AG09309 (cell line): ENCODE results near the gene KIF26A.

Experiments
- DNase-seq: peaks from one replicate; pipeline ENCODE4 v3.0.0-alpha.2; 2010; ENCODE audit warnings: low read depth
- H3K4me3 ChIP-seq: 2 replicates; pipeline ENCODE4 v1.5.1; 2011; ENCODE audit warnings: mild to moderate bottlenecking, low read depth, low read length, moderate library complexity; ENCODE audit not compliant: control insufficient read depth
- CTCF ChIP-seq: IDR thresholded peaks from 2 replicates; pipeline ENCODE4 v1.5.1; 2011; ENCODE audit warnings: mild to moderate bottlenecking, low read depth, low read length, inconsistent platforms; ENCODE audit not compliant: insufficient read depth, control insufficient read depth; ENCODE audit errors: missing control alignments

KIF26A gene

DNA sequence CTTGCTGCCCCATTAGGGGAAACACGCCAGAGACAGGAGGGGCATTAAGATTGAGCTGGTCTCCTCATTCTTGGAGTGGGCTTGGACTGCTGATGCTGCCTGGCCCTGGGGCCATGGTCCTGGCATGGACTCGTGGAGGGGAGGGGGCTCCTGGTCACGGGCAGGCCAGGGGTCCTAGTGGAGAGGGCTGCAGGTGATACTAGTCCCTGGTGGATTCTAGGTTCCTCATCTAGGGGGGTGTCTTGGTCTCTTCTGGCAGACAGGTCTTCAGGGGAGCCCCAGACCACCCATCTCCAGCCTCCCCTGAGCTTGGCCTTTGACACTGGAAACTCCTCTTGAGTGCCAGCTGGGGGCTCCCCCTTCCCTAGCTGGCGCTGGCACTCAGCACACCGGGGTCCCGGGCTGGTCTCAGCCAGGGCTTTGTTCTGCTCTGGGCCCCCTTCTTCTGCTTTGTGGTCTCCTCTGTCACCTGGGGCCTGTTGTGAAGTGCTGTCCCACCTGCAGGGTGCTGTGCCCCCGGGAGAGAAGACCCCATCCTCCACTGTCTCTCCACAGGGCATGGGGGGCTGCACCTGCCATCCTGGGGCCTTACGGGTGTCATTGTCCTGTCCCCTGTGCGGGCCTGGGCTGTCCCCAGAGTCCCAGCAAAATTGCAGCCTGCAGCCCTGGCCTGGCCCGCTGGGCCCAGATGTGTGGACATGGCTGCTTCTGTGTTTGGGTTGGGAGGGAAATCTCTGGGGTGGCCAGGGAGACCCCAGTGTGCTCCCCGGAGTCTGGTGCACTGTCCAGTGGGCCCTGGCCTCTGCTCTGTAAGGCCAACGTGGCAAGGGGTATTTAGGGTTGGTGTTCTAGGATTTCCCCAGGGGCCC is 2.3 kb downstream of the KIF26A start:
- no peak for DNase-seq
- no peak overlapping the region for H3K4me3 ChIP-seq

DNA sequence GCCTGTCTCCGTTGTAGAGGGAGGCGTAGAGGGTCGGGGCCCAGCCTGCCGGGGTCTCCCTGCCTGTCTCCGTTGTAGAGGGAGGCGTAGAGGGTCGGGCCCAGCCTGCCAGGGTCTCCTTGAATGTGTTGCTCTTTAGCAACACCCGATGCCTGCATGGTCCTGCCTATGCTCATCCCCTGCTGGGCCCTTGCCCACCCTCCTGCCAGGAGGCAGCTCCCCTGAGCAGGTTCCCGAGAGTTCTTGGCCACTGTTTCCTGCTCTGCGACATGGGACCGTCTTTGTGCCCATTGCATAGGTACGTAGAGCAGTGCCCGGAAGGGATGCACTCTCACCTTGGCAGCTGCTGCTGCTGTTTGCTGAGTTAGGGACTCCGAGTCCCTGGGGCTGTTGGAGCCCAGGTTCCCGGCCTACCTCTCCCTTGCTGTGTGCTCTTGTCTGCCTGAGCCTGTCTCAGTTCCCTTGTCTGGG is 3.3 kb downstream of the KIF26A start:
- H3K4me3 ChIP-seq = no peak overlapping the region
- no peak for DNase-seq
- TF ChIP-seq CTCF = no peak

More for the DNA sequence above, 2.3 kb downstream of the KIF26A start:
- no peak for TF ChIP-seq CTCF

GRCh38 chr14:104142136-104142945 is 4.0 kb downstream of the KIF26A start:
- TF ChIP-seq CTCF = no peak
- DNase-seq = no peak
- H3K4me3 ChIP-seq = no peak overlapping the region

GRCh38 chr14:104142946-104143470 is 4.6 kb downstream of the KIF26A start:
- DNase-seq = no peak
- H3K4me3 ChIP-seq = no peak overlapping the region
- TF ChIP-seq CTCF = no peak

DNA sequence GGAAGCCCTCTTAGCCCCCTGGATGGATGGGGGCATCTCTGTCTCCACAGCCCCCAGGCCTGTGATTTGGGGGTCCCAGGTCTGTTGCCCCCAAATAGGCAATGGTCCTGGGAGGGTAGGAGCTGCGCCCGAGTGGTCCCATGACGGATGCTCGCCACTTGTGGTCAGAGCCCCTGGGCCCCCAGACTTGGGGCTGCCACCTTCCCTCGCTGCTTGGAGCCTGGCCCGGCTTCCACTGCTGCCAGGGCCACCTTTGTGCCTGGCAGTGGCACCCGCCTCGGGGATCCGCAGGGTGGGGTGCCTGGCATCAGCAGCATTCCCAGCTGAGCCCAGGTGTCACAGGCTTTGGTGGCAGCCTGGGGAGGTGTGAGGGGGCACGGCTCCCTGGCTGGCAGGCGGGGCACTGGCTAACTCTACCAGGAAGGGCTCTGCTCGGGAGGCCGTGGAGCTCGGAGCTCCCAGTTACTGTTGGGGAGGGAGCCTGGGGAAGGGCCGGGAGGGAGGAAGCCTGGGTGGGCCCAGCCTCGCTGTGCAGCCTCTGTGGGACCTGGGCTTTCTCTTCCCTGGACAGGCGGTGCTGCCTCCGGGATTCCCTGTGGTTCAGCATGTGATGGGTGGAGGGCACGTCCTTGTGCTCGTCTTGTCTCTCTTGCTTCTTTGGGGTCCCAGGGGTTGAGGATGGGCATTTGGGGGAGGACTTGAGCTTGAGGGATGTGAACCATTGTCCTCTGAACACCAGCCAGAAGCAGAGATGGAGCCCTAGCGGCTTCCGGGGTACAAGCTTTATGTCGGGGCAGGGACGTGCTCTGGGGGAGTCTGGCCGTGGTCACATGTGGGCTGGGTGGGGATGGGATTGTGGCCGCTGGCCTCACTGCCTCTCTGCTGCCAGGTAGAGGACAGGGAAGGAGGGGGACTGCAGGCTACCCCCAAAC is 5.4 kb downstream of the KIF26A start:
- no peak overlapping the region for H3K4me3 ChIP-seq
- no peak for DNase-seq
- no peak for TF ChIP-seq CTCF

- DNase-seq = no peak
- no peak for TF ChIP-seq CTCF
Observed at GRCh38 chr14:104144453-104144790, 6.0 kb downstream of the KIF26A start.

More at GRCh38 chr14:104144453-104144790, 6.0 kb downstream of the KIF26A start:
- H3K4me3 ChIP-seq = no peak overlapping the region
